Gastrocnemius medialis (tissue), 4 donors: ENCODE results near the gene PARD3B. TPM values are rescaled to one million over a fixed set of nuclear protein-coding genes. Genes with fewer than 3 reads are reported as not detected.

Experiments used
- ATAC-seq, 2 donors: fragments of 150-250 bp; one replicate each; pipeline ENCODE4 v1.9.1; 2016
- DNase-seq, 2 donors: peaks; one replicate each; pipeline ENCODE4 v3.0.0-alpha.2; 2019
- H3K27ac ChIP-seq, 4 donors: fragments of 200-600 bp; sonication (generic); 1 replicate in 1 of 4; 2 replicates in 3 of 4; pipeline ENCODE4 v1.5.1; 2016 to 2018; ENCODE audit warnings: mild to moderate bottlenecking in 2 of 4, moderate library complexity in 1 of 4
- H3K27me3 ChIP-seq, 3 donors: fragments of 200-600 bp; sonication (generic) in 2 of 3; 1 replicate in 1 of 3; 2 replicates in 2 of 3; pipeline versions ENCODE4 v1.5.1 to v1.6.0; 2016 to 2019; ENCODE audit warnings: mild to moderate bottlenecking in 1 of 3, moderate library complexity in 1 of 3
- H3K36me3 ChIP-seq, 2 donors: fragments of 200-600 bp; sonication (generic) in 1 of 2; one replicate each; pipeline ENCODE4 v1.5.1; 2017 to 2018
- H3K4me1 ChIP-seq, 2 donors: fragments of 200-600 bp; sonication (generic) in 1 of 2; one replicate each; pipeline ENCODE4 v1.5.1; 2016 to 2017; ENCODE audit warnings: mild to moderate bottlenecking in 2 of 2
- H3K4me3 ChIP-seq, 4 donors: fragments of 200-600 bp; sonication (generic) in 3 of 4; 1 replicate in 1 of 4; 2 replicates in 3 of 4; pipeline ENCODE4 v1.5.1; 2016 to 2019; ENCODE audit warnings: mild to moderate bottlenecking in 2 of 4
- H3K9me3 ChIP-seq, 3 donors: fragments of 200-600 bp; sonication (generic) in 2 of 3; 1 replicate in 1 of 3; 2 replicates in 2 of 3; pipeline ENCODE4 v1.5.1; 2016 to 2019
- POLR2A ChIP-seq, 2 donors: fragments of 450-650 bp; IDR thresholded peaks; one replicate each; pipeline ENCODE4 v1.6.1; 2017; ENCODE audit warnings: antibody characterized with exemption in 2 of 2, mild to moderate bottlenecking in 2 of 2, moderate library complexity in 2 of 2
- in situ Hi-C, 4 donors: fragments of 200-750 bp; cut with MboI; loops; one replicate each; pipeline versions ENCODE4 v1.15.0 to v1.8.0; 2017; ENCODE audit warnings: low sequenced_read_pairs in 4 of 4
- intact Hi-C: fragments of 100-400 bp; cut with DNase I; formaldehyde crosslinking; loops from one replicate; pipeline ENCODE4 v1.15.1; 2023; ENCODE audit warnings: low total_unique reads
- total RNA-seq, 4 donors: library from RNA; depleted of rRNA; stranded (reverse); fragments of >200 nt; gene quantifications; one replicate each; pipeline versions ENCODE4 v1.1.0 to v1.2.3, GENCODE V29; 2016
- TF ChIP-seq, protein P1 (sequence below), 5 experiments: fragments of 450-650 bp in 3 of 5; fragments of 200-600 bp in 2 of 5; sonication (generic) in 2 of 5; IDR thresholded peaks in 4 of 5; conservative IDR thresholded peaks in 1 of 5; 1 replicate in 4 of 5; 2 replicates in 1 of 5; pipeline ENCODE4 v1.5.1; 2016 to 2019; ENCODE audit warnings: antibody characterized with exemption in 5 of 5, mild to moderate bottlenecking in 3 of 5, moderate library complexity in 3 of 5

Gene PARD3B
- total RNA-seq, 4 donors from 2014 or later, result 2.2 to 15.5 (median 4.6) TPM

DNA sequence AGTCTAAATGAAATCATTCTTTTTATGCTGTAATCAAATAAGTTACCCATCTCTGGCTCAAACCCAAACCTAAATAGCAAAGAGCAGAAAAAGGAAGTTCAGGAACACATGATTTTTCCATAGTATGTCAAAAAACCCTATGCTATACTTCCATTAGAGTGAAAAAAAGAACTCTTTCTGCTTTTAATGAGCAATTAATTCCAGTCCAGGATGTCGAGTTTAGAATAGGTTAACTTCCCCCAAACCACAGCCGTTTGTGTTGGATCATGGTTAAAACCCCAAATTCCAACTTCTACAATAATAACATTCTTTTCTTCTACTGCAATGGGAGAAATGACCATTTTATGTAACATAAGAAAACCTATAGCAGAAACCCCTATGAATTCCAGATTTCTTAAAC, 965.9 kb downstream of the PARD3B start:
- no peaks in the 10 kb centered on the region for H3K9me3 ChIP-seq
- no peak overlapping the region for H3K4me3 ChIP-seq
- TF ChIP-seq POLR2A (IDR thresholded peaks at IDR 0.05), result no peak
- TF ChIP-seq, protein P1, sequence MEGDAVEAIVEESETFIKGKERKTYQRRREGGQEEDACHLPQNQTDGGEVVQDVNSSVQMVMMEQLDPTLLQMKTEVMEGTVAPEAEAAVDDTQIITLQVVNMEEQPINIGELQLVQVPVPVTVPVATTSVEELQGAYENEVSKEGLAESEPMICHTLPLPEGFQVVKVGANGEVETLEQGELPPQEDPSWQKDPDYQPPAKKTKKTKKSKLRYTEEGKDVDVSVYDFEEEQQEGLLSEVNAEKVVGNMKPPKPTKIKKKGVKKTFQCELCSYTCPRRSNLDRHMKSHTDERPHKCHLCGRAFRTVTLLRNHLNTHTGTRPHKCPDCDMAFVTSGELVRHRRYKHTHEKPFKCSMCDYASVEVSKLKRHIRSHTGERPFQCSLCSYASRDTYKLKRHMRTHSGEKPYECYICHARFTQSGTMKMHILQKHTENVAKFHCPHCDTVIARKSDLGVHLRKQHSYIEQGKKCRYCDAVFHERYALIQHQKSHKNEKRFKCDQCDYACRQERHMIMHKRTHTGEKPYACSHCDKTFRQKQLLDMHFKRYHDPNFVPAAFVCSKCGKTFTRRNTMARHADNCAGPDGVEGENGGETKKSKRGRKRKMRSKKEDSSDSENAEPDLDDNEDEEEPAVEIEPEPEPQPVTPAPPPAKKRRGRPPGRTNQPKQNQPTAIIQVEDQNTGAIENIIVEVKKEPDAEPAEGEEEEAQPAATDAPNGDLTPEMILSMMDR (IDR thresholded peaks at IDR 0.05 in 4 of 5, conservative IDR thresholded peaks at IDR 0.05 in 1 of 5), result no peak
- no peaks in the 10 kb centered on the region for H3K27me3 ChIP-seq
- H3K4me1 ChIP-seq, result no peaks in the 10 kb centered on the region
- in situ Hi-C loops (no loop called here), intact Hi-C loops (no loop called here)
- no peak for DNase-seq
- no peak overlapping the region for H3K27ac ChIP-seq
- no peak for ATAC-seq
- H3K36me3 ChIP-seq, result no peaks in the 10 kb centered on the region

DNA sequence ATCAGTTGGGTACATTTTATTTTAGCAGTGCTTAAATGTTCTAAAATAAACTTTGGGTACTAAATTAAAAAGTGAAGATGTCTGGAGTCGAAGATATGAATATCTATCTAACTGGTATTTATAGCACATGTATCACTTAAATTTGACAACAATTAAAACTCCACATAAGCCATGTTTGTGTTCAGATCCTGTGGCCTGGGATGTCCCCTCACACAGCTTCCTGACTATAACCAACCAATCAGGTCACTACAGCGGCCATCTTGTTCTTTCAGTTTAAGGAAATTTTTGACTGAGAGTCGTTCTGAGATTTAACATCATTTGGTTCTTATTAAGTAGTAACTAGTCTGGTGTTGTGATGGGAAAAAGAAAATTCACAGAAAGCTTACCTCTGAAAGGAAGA, 966.4 kb downstream of the PARD3B start:
- H3K4me1 ChIP-seq, result no peaks in the 10 kb centered on the region
- H3K4me3 ChIP-seq, result no peak overlapping the region
- TF ChIP-seq, protein P1 (IDR thresholded peaks at IDR 0.05 in 4 of 5, conservative IDR thresholded peaks at IDR 0.05 in 1 of 5), result no peak
- TF ChIP-seq POLR2A (IDR thresholded peaks at IDR 0.05), result no peak
- H3K36me3 ChIP-seq, result no peaks in the 10 kb centered on the region
- no peak overlapping the region for H3K27ac ChIP-seq
- in situ Hi-C loops, result no loop called here
- H3K27me3 ChIP-seq, result no peaks in the 10 kb centered on the region
- no peaks in the 10 kb centered on the region for H3K9me3 ChIP-seq
- no peak for ATAC-seq
- intact Hi-C loops, result no loop called here
- no peak for DNase-seq

GRCh38 chr2:205520311-205520710, 975.0 kb downstream of the PARD3B start:
- intact Hi-C loops (no loop called here), in situ Hi-C loops (no loop called here)
- no peaks in the 10 kb centered on the region for H3K36me3 ChIP-seq
- DNase-seq (no peak), ATAC-seq (no peak)
- no peaks in the 10 kb centered on the region for H3K27me3 ChIP-seq
- no peak for TF ChIP-seq POLR2A (IDR thresholded peaks at IDR 0.05)
- TF ChIP-seq, protein P1 (IDR thresholded peaks at IDR 0.05 in 4 of 5, conservative IDR thresholded peaks at IDR 0.05 in 1 of 5), result no peak
- no peaks in the 10 kb centered on the region for H3K9me3 ChIP-seq
- no peaks in the 10 kb centered on the region for H3K4me1 ChIP-seq
- H3K4me3 ChIP-seq, result no peak overlapping the region
- H3K27ac ChIP-seq, result no peak overlapping the region

DNA sequence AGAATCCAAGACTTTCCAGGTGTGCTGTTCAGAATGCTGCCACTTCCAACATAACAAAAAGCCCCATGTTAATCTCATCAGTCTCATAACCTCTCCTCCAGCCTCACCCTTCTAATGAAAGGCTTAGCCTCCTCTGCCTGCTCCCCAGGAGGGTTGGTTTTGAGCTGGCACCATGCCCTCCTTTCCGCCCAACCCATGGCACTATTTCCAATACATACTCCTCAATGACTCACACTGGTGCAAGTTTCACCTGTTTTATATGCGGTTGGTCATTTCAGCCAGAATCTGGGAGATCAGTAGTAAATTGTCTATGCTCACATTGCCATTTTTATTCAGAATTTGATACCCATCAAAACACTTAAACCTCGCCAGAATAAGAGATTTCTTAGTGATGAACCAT, 979.4 kb downstream of the PARD3B start:
- Histone ChIP-seq H3K4me3 (no peak overlapping the region), H3K27ac (no peak overlapping the region), H3K9me3 (no peaks in the 10 kb centered on the region), H3K27me3 (no peaks in the 10 kb centered on the region), H3K4me1 (no peaks in the 10 kb centered on the region), H3K36me3 (no peaks in the 10 kb centered on the region)
- in situ Hi-C loops (no loop called here), intact Hi-C loops (no loop called here)
- TF ChIP-seq, protein P1 (IDR thresholded peaks at IDR 0.05 in 4 of 5, conservative IDR thresholded peaks at IDR 0.05 in 1 of 5), result no peak
- TF ChIP-seq POLR2A (IDR thresholded peaks at IDR 0.05), result no peak
- DNase-seq, result no peak
- ATAC-seq, result no peak

- Histone ChIP-seq H3K27ac (no peak overlapping the region), H3K27me3 (no peaks in the 10 kb centered on the region), H3K36me3 (no peaks in the 10 kb centered on the region), H3K4me3 (no peak overlapping the region), H3K9me3 (no peaks in the 10 kb centered on the region), H3K4me1 (no peaks in the 10 kb centered on the region)
- intact Hi-C loops (no loop called here), in situ Hi-C loops (no loop called here)
- ATAC-seq, result no peak
- TF ChIP-seq, protein P1 (IDR thresholded peaks at IDR 0.05 in 4 of 5, conservative IDR thresholded peaks at IDR 0.05 in 1 of 5), result no peak
- no peak for TF ChIP-seq POLR2A (IDR thresholded peaks at IDR 0.05)
- DNase-seq, result no peak
These were observed 982.5 kb downstream of the PARD3B start for GRCh38 chr2:205527801-205528200.
